Activated naive CD4-positive, alpha-beta T cell treated with anti-CD3 and anti-CD28 coated beads, Interleukin-2, amount 50 U/mL, for 24 hours (primary cell): ENCODE measurements around the gene COA3.

Source experiments
- H3K27ac Mint-ChIP-seq: one replicate; pipeline ENCODE4 v1.8.0; 2021; ENCODE audit warnings: mild to moderate bottlenecking, mixed read lengths
- H3K27me3 Mint-ChIP-seq: one replicate; pipeline ENCODE4 v1.8.0; 2021; ENCODE audit warnings: mixed read lengths
- H3K36me3 Mint-ChIP-seq: one replicate; pipeline ENCODE4 v1.8.0; 2021; ENCODE audit warnings: mixed read lengths
- H3K4me1 Mint-ChIP-seq: one replicate; pipeline ENCODE4 v1.8.0; 2021; ENCODE audit warnings: mixed read lengths
- H3K4me3 Mint-ChIP-seq: one replicate; pipeline ENCODE4 v1.8.0; 2021; ENCODE audit warnings: mild to moderate bottlenecking, mixed read lengths
- H3K9me3 Mint-ChIP-seq: one replicate; pipeline ENCODE4 v1.8.0; 2021; ENCODE audit warnings: mixed read lengths

The COA3 gene

DNA sequence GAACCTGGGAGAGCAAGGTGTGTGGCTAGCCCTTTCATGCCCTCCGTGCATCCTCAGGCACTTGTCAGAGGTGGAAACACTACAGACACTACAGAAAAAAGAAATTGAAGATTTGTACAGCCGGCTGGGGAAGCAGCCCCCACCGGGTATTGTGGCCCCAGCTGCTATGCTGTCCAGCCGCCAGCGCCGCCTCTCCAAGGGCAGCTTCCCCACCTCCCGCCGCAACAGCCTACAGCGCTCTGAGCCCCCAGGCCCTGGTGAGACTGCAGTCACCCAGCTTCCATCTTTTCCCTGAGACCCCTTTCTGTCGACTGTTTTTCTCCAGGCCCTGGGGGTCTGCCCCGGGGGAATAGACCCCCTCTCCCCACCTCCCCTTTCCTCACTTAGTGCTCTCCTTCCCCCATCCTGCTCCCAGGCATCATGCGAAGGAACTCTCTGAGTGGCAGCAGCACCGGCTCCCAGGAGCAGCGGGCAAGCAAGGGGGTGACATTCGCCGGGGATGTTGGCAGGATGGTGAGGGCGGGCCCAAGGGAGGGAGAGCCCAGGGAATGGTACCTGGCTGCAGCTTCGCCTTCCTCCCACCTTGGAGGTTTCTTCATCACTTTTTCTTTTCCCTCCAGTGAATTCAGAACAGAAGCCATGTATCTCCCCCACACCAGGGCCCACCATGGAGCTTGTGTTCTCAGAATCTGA, 2.3 kb downstream of the COA3 start:
- Mint-ChIP-seq H3K9me3 (no peaks in the 10 kb centered on the region), H3K36me3 (peaks cover 8% of the 10 kb centered on the region), H3K27me3 (no peaks in the 10 kb centered on the region), H3K27ac (no peak overlapping the region), H3K4me1 (peaks cover 28% of the 10 kb centered on the region), H3K4me3 (peak overlapping the region; percentile 67)

DNA sequence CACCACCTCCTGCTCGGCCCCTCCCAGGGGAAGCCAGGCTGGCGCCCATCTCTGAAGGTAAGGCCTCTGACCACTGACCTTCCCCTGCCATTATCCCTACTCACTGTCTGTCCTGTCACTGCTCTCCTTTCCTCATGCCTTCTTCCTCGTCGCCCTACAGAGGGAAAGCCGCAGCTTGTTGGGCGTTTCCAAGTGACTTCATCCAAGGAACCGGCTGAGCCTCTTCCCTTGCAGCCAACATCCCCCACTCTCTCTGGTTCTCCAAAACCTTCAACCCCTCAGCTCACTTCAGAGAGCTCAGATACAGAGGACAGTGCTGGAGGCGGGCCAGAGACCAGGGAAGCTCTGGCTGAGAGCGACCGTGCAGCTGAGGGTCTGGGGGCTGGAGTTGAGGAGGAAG, 3.0 kb downstream of the COA3 start:
- Mint-ChIP-seq H3K4me3 (no peak overlapping the region), H3K27me3 (no peaks in the 10 kb centered on the region), H3K4me1 (peaks cover 28% of the 10 kb centered on the region), H3K36me3 (peaks cover 8% of the 10 kb centered on the region), H3K27ac (no peak overlapping the region), H3K9me3 (no peaks in the 10 kb centered on the region)

DNA sequence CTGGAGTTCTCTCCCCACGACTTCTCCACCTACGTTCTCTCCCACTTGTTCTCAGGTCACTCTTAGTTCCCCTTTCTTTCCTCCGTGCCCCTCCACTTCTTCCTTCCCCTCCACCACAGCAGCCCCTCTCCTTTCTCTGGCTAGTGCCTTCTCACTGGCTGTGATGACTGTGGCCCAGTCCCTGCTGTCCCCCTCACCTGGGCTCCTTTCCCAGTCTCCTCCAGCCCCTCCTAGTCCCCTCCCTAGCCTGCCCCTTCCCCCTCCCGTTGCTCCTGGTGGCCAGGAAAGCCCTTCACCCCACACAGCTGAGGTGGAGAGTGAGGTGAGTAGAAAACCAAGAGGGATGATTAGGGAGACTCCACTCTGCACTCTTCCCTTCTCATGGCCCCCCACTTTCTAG, 3.4 kb downstream of the COA3 start:
- H3K36me3 Mint-ChIP-seq, result peaks cover 8% of the 10 kb centered on the region
- H3K27ac Mint-ChIP-seq, result no peak overlapping the region
- H3K9me3 Mint-ChIP-seq, result no peaks in the 10 kb centered on the region
- no peak overlapping the region for H3K4me3 Mint-ChIP-seq
- no peaks in the 10 kb centered on the region for H3K27me3 Mint-ChIP-seq
- H3K4me1 Mint-ChIP-seq, result peaks cover 28% of the 10 kb centered on the region

DNA sequence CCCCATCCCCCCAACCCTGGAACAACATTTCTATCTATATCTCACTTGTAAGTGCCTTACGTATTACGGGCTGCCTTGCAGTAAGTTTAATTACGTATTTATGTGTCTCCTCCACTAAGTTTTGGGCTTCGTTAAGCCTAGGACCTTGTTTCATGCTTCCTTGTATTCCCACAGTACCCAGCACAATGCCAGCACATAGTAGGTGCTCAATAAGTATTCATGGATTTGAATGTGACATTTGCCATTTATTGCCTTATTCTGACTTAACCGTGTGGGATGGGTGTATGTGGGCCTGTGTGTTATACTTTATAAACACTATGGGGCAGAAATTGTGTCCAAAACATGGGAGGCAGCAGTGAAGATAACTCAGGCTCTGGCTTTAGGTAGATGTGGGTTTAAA, 6.0 kb downstream of the COA3 start:
- H3K27me3 Mint-ChIP-seq, result peaks cover 2% of the 10 kb centered on the region
- H3K4me3 Mint-ChIP-seq, result no peak overlapping the region
- H3K4me1 Mint-ChIP-seq, result peaks cover 16% of the 10 kb centered on the region
- H3K9me3 Mint-ChIP-seq, result no peaks in the 10 kb centered on the region
- peaks cover 5% of the 10 kb centered on the region for H3K36me3 Mint-ChIP-seq
- no peak overlapping the region for H3K27ac Mint-ChIP-seq

DNA sequence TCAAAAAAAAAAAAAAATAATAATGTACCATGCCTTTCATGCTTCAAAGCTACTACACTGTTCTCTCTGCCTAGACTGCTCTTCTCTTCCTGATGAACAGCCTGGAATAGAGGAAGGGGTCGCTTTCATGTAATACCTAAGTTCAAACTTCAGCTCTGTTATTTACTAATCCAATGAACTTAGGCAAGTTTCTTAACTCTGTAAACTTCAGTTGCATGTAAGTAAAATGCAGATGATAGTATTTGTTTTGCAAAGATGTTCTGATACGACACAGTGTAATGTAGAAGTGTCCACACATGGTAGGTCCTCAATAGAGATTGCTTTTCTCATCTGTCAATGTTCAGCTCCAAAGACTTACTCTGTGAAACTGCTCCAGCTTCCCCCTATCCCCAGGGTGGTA, 6.6 kb downstream of the COA3 start:
- Mint-ChIP-seq H3K27ac (no peak overlapping the region), H3K27me3 (peaks cover 3% of the 10 kb centered on the region), H3K4me3 (no peak overlapping the region), H3K9me3 (no peaks in the 10 kb centered on the region), H3K4me1 (peaks cover 10% of the 10 kb centered on the region), H3K36me3 (peaks cover 5% of the 10 kb centered on the region)

DNA sequence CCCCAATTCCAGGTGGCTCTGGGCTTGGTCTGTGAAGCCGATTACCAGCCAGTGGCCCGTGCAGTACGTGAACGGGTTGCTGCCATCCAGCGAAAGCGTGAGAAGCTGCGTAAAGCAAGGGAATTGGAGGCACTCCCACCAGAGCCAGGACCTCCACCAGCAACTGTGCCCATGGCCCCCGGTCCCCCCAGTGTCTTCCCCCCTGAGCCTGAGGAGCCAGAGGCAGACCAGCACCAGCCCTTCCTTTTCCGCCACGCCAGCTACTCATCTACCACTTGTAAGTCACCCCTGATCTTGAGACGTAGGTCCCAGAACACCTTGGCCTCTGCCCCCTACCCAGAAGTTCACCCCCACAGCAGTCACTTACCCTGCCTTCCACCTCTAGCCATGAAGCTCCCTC, 11.2 kb downstream of the COA3 start:
- Mint-ChIP-seq H3K36me3 (no peaks in the 10 kb centered on the region), H3K27ac (no peak overlapping the region), H3K4me1 (peaks cover 30% of the 10 kb centered on the region), H3K27me3 (peaks cover 36% of the 10 kb centered on the region), H3K4me3 (no peak overlapping the region), H3K9me3 (no peaks in the 10 kb centered on the region)

DNA sequence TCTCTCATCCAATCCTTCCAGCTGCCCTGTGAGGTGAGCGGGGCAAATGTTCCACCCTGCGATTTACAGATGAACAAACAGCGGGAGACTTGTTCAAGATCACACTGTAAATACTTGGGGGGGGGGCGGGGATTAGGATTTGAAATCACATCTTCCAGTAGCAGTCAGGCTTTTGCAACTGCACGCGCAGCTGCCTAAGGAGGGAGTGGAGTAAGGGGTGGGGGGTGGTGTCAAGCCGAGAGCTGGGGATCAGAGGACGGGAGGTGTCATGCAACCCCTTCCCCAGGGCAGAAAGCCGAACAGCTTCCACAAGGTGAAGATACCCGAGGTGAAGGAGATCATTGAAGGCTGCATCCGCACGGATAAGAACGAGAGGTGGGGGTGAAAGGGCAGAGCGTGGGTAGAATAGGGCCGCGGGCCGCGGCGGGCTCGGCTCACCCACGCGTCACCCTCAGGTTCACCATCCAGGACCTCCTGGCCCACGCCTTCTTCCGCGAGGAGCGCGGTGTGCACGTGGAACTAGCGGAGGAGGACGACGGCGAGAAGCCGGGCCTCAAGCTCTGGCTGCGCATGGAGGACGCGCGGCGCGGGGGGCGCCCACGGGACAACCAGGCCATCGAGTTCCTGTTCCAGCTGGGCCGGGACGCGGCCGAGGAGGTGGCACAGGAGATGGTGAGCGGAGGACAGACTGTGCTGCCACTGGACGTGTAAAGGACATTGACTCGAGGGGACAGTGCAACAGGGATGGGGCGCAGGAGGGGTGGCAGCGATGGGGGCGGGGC, 13.5 kb downstream of the COA3 start:
- H3K27me3 Mint-ChIP-seq, result peaks cover 45% of the 10 kb centered on the region
- H3K4me1 Mint-ChIP-seq, result peaks cover 30% of the 10 kb centered on the region
- no peaks in the 10 kb centered on the region for H3K36me3 Mint-ChIP-seq
- H3K27ac Mint-ChIP-seq, result no peak overlapping the region
- H3K4me3 Mint-ChIP-seq, result peak overlapping the region; percentile 26
- no peaks in the 10 kb centered on the region for H3K9me3 Mint-ChIP-seq

DNA sequence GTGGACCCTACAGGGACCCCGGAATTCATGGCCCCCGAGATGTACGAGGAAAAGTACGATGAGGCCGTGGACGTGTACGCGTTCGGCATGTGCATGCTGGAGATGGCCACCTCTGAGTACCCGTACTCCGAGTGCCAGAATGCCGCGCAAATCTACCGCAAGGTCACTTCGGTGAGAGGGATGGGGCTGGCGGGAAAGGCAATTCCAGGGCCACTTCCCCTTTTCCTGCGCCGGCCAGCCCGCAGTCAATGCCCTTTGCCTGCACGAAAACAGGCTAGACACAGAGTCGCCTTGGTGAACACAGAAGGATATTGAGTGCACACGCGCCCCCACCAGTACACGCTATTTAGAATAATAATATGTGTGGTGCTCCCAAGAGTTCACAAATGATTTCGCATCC, 14.1 kb downstream of the COA3 start:
- no peak overlapping the region for H3K27ac Mint-ChIP-seq
- no peaks in the 10 kb centered on the region for H3K9me3 Mint-ChIP-seq
- peaks cover 47% of the 10 kb centered on the region for H3K27me3 Mint-ChIP-seq
- peaks cover 34% of the 10 kb centered on the region for H3K4me1 Mint-ChIP-seq
- peak overlapping the region; percentile 26 for H3K4me3 Mint-ChIP-seq
- H3K36me3 Mint-ChIP-seq, result peaks cover 2% of the 10 kb centered on the region

DNA sequence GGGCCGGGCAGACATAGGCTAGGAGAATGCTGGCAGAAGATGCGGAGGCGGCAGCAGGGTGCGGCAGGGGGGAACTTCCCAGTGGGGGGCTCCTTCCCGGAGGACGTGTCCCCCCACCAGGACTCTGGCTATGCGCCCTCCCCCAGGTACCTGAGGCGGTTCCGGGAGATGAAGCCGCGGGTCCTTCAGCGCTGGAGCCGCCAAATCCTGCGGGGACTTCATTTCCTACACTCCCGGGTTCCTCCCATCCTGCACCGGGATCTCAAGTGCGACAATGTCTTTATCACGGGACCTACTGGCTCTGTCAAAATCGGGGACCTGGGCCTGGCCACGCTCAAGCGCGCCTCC, 14.7 kb downstream of the COA3 start:
- H3K27me3 Mint-ChIP-seq, result peaks cover 48% of the 10 kb centered on the region
- H3K9me3 Mint-ChIP-seq, result no peaks in the 10 kb centered on the region
- peaks cover 35% of the 10 kb centered on the region for H3K4me1 Mint-ChIP-seq
- peaks cover 5% of the 10 kb centered on the region for H3K36me3 Mint-ChIP-seq
- no peak overlapping the region for H3K4me3 Mint-ChIP-seq
- no peak overlapping the region for H3K27ac Mint-ChIP-seq

DNA sequence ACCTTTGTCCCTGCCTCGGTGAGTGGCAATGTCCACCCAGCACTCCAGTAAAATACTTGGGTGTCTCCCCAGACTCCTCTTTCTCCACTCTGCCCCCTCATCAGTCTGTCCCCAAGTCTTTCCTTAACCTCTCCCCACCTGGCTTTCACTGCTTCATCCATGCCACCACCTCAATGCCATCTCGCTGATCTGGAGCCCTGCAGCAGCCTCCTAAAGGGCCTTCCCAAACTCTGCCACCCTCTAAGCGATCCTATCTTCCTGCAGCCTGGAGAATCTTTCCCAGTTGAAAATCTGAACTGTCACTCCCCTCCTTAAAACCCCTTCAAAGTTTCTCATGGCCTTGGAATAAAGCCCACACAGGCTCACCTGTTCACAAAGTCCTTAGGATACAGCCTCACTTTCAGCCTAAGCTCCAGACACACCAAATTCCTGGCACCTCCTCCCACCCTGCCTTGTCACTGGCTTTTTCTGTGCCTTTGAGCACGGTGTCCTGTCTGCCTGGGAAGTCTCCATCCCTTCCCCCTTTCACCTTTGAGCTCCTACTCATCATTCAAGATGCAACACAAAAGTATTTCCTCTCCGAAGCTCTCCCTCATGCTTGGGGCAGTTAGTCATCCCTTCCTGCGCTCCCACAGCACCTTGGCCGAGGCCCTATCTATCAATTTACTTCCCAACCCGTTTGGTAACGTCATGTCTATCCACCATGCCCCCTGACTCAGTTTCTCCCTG, 15.3 kb downstream of the COA3 start:
- Mint-ChIP-seq H3K36me3 (peaks cover 5% of the 10 kb centered on the region), H3K27ac (no peak overlapping the region), H3K4me1 (peaks cover 35% of the 10 kb centered on the region), H3K9me3 (no peaks in the 10 kb centered on the region), H3K27me3 (peaks cover 48% of the 10 kb centered on the region), H3K4me3 (no peak overlapping the region)

DNA sequence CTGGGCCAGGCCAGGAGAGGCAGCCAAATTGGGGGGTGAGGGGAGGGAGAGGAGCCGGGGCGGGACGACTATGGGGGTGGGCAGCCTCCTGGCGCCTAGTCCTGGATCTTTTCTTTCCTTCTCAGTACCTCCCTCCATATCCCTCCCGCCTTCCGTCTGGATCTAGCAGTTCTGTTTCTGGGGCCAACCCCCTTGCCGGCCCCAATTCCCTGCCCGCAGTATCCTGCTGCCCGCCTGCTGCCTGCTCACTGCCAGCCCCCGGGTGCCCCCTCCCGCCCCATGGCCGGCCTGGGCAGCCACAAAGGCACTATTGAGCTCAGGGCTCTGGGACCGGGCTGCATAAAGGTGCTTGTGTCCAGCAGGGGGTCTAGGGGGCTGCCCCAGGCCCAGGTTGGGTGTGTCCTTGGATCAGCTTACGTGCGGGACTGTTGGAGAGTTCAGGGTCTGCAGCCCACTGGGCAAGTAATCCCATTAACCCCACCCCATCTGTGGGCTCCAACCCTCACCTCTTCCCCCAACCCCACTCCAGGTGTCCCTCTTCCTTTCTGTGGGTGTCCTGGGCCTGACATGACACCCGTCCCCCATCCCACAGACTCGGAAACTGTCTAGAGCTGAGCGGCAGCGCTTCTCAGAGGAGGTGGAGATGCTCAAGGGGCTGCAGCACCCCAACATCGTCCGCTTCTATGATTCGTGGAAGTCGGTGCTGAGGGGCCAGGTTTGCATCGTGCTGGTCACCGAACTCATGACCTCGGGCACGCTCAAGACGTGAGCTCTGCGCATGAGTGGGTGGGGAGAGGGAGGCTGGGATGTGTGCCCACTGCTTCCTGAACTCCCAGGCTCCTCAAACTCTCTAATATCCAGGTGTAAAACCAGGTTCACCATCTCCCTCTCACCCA, 16.1 kb downstream of the COA3 start:
- peaks cover 9% of the 10 kb centered on the region for H3K36me3 Mint-ChIP-seq
- peaks cover 46% of the 10 kb centered on the region for H3K27me3 Mint-ChIP-seq
- H3K27ac Mint-ChIP-seq, result no peak overlapping the region
- peaks cover 35% of the 10 kb centered on the region for H3K4me1 Mint-ChIP-seq
- H3K9me3 Mint-ChIP-seq, result no peaks in the 10 kb centered on the region
- H3K4me3 Mint-ChIP-seq, result no peak overlapping the region

DNA sequence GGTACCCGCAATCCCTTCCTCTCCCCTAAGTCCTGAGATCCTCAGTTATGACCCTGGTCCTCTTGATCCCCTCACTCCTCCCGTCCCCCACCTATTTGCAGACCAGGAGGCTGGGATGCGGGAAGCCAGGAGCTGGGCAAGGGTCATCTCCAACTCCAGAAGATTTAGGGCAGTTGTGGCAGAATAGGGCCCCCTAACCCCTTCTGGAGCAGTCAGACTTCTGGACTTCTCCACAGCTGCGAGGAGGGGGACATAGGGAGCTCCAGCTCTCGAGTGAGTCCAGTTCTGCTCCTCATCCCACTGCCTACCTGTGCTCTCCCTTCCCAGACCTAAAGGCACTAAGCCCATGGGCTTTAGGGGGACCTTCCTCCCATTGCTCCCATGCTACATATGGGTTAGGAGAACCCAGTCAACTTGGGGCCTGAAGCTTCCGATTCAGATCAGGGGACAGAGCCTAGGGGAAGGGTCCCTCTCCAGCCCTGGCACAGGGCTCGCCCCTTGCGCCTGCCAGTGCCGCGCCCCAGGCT, 16.8 kb downstream of the COA3 start:
- no peak overlapping the region for H3K27ac Mint-ChIP-seq
- no peaks in the 10 kb centered on the region for H3K9me3 Mint-ChIP-seq

DNA sequence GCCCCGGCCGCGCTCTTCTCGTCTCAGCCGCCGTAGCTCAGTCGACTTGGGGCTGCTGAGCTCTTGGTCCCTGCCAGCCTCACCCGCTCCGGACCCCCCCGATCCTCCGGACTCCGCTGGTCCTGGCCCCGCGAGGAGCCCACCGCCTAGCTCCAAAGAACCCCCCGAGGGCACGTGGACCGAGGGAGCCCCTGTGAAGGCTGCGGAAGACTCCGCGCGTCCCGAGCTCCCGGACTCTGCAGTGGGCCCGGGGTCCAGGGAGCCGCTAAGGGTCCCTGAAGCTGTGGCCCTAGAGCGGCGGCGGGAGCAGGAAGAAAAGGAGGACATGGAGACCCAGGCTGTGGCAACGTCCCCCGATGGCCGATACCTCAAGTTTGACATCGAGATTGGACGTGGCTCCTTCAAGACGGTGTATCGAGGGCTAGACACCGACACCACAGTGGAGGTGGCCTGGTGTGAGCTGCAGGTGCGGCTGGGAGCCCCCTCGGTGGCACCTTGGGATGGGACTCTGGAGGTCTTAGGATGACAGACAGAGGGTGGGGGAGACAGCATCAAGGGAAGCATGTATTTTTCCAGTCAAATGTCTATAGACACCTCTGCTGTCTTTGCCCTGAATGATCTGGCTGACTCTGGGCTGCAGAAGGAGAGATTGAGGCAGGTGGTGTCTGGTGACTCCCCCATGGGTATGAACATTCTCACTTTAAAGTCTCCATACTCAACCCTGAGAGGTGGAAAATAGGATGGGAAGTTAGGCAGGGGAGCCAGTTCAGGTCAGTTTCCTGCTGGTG, 17.5 kb downstream of the COA3 start:
- peaks cover 35% of the 10 kb centered on the region for H3K4me1 Mint-ChIP-seq
- no peak overlapping the region for H3K27ac Mint-ChIP-seq
- H3K36me3 Mint-ChIP-seq, result peaks cover 9% of the 10 kb centered on the region
- H3K27me3 Mint-ChIP-seq, result peaks cover 39% of the 10 kb centered on the region
- peak overlapping the region; percentile 23 for H3K4me3 Mint-ChIP-seq
- no peaks in the 10 kb centered on the region for H3K9me3 Mint-ChIP-seq

More for the DNA sequence above, 16.8 kb downstream of the COA3 start:
- H3K4me1 Mint-ChIP-seq, result peaks cover 35% of the 10 kb centered on the region
- peaks cover 43% of the 10 kb centered on the region for H3K27me3 Mint-ChIP-seq
- peaks cover 9% of the 10 kb centered on the region for H3K36me3 Mint-ChIP-seq
- no peak overlapping the region for H3K4me3 Mint-ChIP-seq
